IPS DF 19.7 (cell line): ENCODE measurements around the gene GSTM4.

ENCODE experiments used
- DNase-seq: peaks from one replicate; pipeline ENCODE4 v3.0.0-alpha.2; 2013; ENCODE audit warnings: low read depth, low spot score

GSTM4 gene

GRCh38 chr1:109655615-109656519 lies at the start of gene GSTM4:
Gene GSTM4 (plus strand): TSS chr1:109656099. CDS start chr1:109656390, 291 bp downstream.
- peak; percentile 59 for DNase-seq

- DNase-seq = no peak
Observed at GRCh38 chr1:109609881-109610280, 46.0 kb upstream of the GSTM4 start.

- DNase-seq = no peak
Observed at GRCh38 chr1:109610609-109611307, 45.1 kb upstream of the GSTM4 start.

- DNase-seq = no peak
Observed at GRCh38 chr1:109611308-109611990, 44.5 kb upstream of the GSTM4 start.

GRCh38 chr1:109613361-109614147 lies 42.3 kb upstream of the GSTM4 start:
- DNase-seq = no peak

GRCh38 chr1:109615879-109616278 lies 40.0 kb upstream of the GSTM4 start:
- DNase-seq = no peak

GRCh38 chr1:109616391-109616790 lies 39.5 kb upstream of the GSTM4 start:
- no peak for DNase-seq

GRCh38 chr1:109617291-109617801 lies 38.6 kb upstream of the GSTM4 start:
- no peak for DNase-seq

- DNase-seq = no peak
Observed at GRCh38 chr1:109618661-109619575, 37.0 kb upstream of the GSTM4 start.

GRCh38 chr1:109619576-109620400 lies 36.1 kb upstream of the GSTM4 start, which contains the start of the genes AMPD2 and GNAT2:
Gene AMPD2 (plus strand): TSS chr1:109619837. CDS start chr1:109621176, 1,339 bp downstream.
Gene GNAT2 (minus strand): TSS chr1:109619616. CDS start chr1:109612870, 6,746 bp downstream.
- no peak for DNase-seq

- DNase-seq = no peak
Observed at GRCh38 chr1:109620401-109620791, 35.5 kb upstream of the GSTM4 start.

GRCh38 chr1:109620841-109621286 lies 35.0 kb upstream of the GSTM4 start:
- no peak for DNase-seq

- DNase-seq = no peak
Observed at GRCh38 chr1:109621379-109622136, 34.3 kb upstream of the GSTM4 start.

- no peak for DNase-seq
Observed at GRCh38 chr1:109622137-109622892, 33.6 kb upstream of the GSTM4 start.

GRCh38 chr1:109622895-109623294 lies 33.0 kb upstream of the GSTM4 start:
- no peak for DNase-seq

- DNase-seq = no peak
Observed at GRCh38 chr1:109623601-109624161, 32.2 kb upstream of the GSTM4 start.
